NCI-H524 treated with DMSO at 0.1 percent for 48 hours (cell line): ENCODE data around the gene KIF1B.
"Not testable (repeated sequence)": the region's sequence is repeated elsewhere in the genome, so short reads cannot be mapped to it uniquely, and the experiment has no call there.

Experiments
- DNase-seq: peaks from one replicate; lab custom pipeline; 2025; lab: John Stamatoyannopoulos, UW

KIF1B gene

DNA sequence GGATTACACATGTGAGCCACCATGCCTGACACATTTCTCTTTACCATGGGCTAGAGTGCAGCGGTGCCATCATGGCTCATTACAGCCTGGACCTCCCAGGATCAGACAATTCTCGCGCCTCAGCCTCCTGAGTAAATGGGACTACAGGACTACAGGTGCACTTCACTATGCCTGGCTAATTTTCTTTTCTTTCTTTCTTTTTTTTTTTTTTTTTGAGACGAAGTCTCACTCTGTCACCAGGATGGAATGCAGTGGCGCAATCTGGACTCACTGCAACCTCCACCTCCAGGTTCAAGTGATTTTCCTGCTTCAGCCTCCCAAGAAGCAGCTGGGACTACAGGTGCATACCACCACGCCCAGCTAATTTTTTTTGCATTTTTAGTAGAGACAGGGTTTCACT is 14.8 kb upstream of the KIF1B start:
- DNase-seq: no peak

DNA sequence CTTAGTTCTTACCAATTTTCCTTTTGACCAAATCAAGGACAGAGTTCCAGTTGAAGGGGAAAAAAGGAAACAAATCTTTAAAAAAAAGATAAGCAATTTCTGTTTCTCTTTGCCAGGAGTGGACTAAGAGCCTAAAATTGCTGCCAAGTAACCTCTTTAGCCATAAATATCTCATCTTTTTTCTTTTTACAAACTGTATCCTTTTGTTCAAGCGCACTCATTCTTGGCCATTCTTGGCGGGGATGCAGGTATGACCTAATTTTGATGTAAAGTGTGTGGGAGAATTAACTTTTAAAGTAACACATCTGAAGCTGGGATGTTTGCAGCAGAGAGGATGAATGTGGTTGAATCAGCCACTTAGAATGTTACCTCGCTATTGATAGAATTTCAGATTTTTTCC is 13.4 kb upstream of the KIF1B start:
- no peak for DNase-seq

GRCh38 chr1:10200620-10201019 is 9.8 kb upstream of the KIF1B start:
- no peak for DNase-seq

DNA sequence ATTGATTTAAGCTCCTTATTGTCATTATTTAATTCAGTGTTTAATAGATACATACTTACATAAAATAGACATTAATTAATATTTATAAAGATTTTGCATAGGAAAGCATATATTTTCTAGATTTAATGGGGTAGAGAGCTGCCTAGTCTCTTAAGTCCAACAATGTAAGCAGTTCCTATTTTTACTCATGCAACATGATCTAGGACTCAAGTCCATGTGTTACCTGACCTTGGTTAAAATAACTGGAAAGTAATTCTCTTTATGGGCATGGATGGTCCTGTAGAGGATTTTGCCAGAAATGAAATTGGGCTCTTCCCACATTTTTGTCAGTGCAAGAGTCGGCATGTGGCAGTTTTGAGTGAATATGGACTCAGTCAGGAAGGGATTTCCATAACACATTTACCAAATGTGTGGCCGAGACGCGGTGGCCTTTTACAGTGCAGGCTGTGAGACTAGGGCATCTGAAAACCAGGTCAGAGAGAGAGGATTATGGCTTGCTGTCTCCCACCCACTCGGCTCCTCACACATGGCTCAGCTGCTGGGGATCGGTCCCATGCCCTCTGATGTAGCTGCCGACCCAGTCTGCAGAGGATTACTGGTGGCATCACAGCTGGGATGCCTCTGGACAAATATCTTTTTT is 6.2 kb upstream of the KIF1B start:
- no peak for DNase-seq

DNA sequence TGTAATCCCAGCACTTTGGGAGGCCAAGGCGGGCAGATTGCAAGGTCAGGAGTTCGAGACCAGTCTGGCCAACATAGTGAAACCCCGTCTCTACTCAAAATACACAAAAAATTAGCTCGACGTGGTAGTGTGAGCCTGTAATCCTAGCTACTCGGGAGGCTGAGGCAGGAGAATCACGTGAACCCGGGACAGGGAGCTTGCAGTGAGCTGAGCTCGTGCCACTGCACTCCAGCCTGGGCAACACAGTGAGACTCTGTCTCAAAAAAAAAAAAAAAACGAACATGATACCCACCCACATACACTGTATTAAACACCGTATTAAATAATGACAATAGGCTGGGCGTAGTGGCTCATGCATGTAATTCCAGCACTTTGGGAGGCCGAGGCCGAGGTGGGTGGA is 5.2 kb upstream of the KIF1B start:
- DNase-seq: not testable (repeated sequence)

- DNase-seq: no peak
Observed at GRCh38 chr1:10207810-10208209, 2.6 kb upstream of the KIF1B start.

DNA sequence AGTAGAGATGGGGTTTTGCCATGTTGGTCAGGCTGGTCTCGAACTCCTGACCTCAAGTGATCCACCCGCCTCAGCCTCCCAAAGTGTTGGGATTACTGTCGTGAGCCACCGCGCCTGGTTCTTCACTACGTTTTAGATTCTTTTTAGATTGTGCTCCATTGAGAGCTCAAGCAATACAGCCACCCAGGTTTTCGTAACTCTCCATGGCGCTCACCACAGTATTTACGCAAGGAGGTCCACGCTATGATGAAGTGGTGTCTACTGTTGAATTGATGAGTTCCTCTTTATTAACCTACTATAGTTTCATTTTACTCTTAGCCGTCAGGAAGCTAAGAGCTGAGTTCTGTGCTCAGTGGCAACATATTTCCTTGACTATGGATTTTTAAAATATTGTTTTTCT is 1.8 kb upstream of the KIF1B start:
- no peak for DNase-seq

- no peak for DNase-seq
Observed at GRCh38 chr1:10209590-10209904, 823 bp upstream of the KIF1B start.

- no peak for DNase-seq
Observed at GRCh38 chr1:10210841-10211804, 753 bp downstream of the KIF1B start.

GRCh38 chr1:10211805-10212410 is 1.5 kb downstream of the KIF1B start:
- DNase-seq: no peak

GRCh38 chr1:10212476-10212875 is 2.1 kb downstream of the KIF1B start:
- DNase-seq: no peak

- no peak for DNase-seq
Observed at GRCh38 chr1:10213186-10213705, 2.9 kb downstream of the KIF1B start.

- DNase-seq: no peak
Observed at GRCh38 chr1:10216090-10216749, 5.8 kb downstream of the KIF1B start.

DNA sequence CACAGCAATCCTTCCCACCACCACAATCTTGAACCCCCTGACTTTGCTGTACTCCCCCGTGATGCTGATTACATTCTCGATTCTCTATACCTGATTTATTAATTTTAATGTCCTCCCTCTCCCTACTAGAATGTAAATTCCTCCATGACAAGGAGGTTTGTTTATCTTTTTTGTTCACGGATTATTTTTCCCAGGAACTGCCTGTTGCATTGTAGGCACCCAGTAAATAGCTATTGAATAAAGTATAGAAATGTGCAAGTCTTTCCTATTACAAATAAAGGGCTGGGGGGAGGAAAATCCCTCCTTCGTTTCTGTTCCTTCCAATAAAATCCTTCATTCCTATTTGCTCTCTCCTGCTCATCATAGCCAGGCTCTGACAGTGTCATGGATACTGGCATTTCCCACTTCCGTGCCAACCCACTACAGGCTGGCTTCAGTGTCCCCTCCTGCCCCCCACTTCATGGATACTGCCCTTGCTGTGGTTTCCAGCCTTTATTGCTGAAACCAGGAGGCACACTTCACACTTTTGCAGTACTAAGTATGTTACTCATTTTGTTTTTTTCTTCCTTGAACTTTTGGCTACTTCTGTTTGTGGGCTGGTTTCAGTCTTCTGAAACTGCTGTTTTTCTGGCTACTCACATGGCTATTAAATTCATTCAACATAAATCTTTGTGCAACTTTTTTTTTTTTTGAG is 7.5 kb downstream of the KIF1B start:
- DNase-seq: no peak

- DNase-seq: no peak
Observed at GRCh38 chr1:10220200-10220599, 9.8 kb downstream of the KIF1B start.

GRCh38 chr1:10220657-10221056 is 10.3 kb downstream of the KIF1B start:
- not testable (repeated sequence) for DNase-seq

DNA sequence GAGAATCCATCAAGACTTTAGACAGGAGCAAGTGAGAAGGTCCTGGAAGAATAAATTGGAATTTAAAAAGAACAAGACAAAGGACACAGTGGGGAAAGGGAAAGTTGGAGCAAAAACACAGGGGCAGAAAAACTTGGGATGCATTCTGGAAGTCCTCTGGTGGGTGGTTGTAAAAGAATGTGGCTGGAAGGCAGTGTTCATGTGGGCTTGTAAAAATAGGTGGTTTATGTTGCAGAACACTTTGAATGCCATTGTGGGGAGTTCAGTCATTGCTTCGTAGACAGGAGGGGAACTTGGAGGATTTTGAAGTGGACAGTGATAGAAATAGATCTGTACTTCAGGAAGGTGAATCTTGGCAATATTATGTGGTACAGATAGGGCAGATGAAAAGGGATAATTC is 15.2 kb downstream of the KIF1B start:
- no peak for DNase-seq

DNA sequence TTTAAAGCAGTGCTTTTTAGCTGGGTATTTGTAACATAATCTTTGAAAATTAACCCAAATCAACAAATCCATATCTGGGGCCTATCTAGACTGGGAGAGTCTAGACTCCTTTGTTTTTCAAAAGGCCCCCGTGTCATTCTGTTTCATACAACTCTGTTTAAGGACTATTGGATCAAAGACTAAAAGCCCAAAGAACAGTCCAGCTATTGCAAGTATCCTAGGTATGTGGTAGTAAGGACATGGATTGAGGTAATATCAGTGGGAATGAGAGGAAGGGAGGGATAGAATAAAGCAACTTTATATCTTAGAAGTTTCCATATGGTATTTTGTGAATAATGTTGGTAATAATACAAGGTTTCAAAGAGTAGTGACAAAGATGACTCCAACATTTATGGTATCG is 18.2 kb downstream of the KIF1B start:
- no peak for DNase-seq

GRCh38 chr1:10229903-10230302 is 19.5 kb downstream of the KIF1B start:
- no peak for DNase-seq

- DNase-seq: no peak
Observed at GRCh38 chr1:10232163-10232562, 21.8 kb downstream of the KIF1B start.

DNA sequence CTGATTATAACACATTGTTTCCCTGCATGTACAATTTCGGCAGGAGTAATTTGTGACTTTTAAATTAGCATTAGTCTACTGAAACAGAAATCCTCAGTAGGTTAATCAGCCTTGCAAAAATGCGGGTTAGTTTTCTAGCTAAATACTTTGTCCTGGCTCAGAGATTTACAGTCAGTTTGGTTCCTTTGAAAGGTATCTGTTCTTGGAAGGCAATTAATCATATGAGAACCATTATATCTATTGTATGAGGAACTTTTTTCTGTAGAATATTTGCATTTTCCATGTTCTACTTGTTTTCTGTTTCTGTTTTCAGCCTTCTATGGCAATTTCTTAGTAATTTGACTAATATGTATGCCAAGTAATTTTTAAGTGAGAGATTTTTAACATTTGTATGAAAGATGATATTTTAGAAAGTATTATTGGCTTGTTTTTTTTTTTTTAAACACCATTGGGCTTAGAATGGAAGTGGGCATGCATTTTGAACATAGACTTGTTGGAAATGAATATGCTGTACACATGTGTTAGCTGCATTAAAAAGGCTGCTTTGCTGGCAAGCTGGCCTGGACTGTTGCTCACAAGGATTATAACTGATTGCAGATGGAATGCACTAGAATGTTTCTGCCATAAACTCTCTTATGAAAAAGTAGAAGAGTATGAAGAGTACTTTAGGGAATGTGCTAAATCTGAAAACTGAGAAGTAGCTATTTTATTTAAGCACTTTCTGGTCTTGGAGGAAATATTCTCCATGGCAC is 26.2 kb downstream of the KIF1B start:
- no peak for DNase-seq
